GM19395 (cell line): ENCODE results near the gene ALG3.
A peak's percentile ranks its signal among the peaks of the same experiment; 100 is the strongest.

ENCODE experiments used
- ATAC-seq: cut with Tn5 transposase; IDR thresholded peaks from one replicate; pipeline ENCODE4 v1.9.1; 2021; ENCODE audit warnings: mild to moderate bottlenecking, moderate library complexity; ENCODE audit not compliant: unreplicated experiment

Gene ALG3

DNA sequence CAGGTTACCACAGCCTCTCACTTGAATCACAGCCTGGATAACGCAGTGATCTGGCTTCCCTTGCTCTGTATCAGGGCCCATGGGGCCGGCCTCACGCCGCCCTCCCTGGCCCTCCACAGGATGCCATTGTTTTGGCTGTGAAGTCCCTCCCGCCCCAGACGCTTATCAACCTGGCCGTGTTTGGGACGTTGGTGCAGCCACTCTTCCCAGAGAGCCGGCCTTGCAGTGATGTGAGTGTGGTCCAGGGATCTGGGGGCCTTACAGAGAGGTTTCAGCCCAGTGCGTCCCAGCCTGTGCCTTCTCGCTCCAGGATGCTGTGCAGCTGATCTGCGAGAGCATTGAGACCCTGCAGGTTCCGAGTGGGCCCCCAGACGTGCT is 12.7 kb downstream of the ALG3 start:
- no peak for ATAC-seq

DNA sequence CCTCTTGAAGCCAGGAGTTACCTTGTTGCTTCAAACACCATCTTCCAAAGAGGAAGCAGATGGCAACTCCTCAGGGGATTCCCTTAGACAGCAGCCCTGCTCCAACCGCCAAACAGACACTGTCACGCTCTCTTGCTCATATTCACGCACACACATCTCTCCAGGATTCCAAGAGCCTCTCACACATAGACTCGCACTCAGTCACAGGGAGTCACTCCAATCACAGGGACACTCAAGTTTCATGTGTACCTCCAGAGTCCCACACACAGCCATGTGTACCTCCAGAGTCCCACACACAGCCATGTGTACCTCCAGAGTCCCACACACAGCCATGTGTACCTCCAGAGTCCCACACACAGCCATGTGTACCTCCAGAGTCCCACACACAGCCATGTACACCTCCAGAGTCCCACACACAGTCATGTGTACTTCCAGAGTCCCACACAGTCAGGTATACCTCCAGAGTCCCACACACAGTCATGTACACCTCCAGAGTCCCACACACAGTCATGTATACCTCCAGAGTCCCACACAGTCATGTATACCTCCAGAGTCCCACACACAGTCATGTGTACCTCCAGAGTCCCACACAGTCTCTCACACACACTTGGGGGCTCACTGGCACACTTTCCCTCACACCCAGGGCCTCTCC is 13.3 kb downstream of the ALG3 start:
- ATAC-seq: no peak

DNA sequence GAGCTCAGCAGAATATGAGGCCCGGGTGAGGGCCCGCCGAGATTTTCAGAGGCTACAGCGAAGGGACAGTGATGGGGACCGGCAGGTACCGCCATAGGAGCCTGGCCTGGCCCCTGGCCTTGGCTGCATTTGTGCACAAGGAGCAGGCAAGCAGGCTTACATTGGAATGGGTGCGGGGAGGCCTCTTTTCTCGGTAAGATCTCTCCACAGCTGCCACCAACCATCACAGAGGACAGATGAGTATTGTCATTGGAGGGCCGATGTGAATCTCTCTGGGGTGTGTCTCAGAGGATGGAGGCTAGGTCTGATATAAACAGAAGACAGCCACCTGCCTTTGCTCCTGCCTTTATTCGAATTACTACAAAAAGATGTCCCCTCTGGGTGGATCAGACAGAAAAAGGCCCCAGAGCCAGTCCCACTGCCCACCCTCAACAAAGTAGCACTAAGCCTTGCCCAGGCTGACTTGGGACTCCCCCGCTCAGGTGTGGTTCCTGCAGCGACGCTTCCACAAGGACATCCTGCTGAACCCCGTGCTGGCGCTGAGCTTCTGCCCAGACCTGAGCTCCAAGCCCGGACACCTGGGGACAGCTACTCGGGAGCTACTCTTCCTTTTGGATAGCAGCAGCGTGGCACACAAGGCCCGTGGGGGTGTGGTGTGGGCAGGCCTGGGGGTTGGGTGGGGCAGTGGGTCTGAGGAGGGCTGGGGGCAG is 13.9 kb downstream of the ALG3 start:
- ATAC-seq: no peak

DNA sequence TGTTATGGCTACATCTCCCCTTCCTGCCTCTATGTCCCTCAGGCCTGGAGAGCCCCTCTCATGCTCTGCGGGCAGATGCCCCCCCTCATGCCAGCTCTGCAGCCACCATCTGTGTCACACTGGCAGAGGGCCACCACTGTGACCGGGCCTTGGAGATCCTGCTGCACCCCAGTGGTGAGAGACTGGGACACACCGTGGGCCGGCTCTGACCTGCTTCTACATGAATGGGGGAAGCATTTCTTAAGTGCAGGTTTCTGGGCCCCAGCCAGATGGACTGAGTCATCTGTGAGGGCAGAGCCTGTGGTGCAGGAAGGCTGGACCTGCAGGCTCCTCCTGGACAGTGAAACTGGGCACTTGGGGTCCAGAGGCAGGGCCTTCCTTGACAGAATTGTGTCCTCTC is 14.5 kb downstream of the ALG3 start:
- no peak for ATAC-seq

DNA sequence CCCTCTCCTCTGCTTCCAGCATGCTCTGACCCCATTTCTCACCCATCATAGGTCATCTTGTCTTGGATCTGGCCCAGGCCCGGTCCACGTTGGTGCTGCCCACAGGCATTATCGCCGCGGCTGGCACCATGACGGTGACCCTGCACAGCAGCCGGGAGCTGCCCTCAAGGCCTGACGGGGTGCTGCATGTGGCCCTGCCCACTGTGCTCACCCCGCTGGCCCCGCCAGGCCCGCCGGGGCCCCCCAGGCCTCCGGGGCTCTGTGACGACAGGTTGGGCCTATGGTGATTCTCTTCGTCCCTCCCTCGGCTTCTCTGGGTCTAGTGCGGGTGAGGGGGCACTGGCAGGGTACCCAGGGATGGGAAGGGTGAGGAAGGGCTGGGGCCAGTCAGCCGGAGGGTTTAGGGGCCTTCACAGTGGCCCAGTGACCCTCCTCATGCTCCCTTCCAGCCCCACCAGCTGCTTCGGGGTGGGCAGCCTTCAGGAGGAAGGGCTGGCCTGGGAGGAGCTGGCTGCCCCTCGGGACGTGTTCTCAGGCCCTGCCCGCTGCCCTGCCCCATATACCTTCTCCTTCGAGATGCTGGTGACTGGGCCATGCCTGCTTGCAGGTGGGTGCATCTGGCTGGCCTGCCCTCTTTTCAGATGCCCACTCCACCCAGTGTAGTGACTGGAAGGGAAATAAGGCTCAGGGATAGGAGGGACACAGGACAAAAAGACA is 15.5 kb downstream of the ALG3 start:
- ATAC-seq: no peak

GRCh38 chr3:184231671-184232070 is 17.1 kb downstream of the ALG3 start:
- no peak for ATAC-seq

GRCh38 chr3:184230603-184231528 is 17.9 kb downstream of the ALG3 start:
- no peak for ATAC-seq

DNA sequence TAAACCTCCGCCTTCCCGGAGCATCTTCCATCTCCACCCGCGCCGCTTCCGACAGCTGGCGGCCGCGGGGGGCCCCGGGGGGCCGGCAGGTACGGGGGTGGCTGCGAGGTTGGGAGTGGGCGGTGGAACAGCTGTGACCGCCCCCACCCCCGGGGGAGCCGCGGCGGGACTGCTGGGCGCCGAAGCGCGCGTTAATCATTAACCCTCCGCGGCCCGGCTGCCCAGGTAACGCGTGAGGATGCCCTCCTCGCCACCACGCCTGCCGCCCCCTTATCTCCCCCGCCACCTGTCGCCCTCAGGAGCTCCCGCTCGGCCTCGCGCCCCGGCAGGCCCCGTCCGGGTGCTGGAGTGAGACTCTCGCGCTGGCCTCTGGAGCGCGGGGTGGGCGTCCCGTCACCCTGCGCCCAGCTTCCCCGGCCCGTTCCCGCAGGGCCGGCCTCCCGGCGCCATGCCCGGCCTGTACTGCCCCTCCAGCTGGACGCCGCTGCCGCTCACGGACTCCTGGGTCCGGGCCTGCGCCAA is 18.6 kb downstream of the ALG3 start:
- no peak for ATAC-seq

DNA sequence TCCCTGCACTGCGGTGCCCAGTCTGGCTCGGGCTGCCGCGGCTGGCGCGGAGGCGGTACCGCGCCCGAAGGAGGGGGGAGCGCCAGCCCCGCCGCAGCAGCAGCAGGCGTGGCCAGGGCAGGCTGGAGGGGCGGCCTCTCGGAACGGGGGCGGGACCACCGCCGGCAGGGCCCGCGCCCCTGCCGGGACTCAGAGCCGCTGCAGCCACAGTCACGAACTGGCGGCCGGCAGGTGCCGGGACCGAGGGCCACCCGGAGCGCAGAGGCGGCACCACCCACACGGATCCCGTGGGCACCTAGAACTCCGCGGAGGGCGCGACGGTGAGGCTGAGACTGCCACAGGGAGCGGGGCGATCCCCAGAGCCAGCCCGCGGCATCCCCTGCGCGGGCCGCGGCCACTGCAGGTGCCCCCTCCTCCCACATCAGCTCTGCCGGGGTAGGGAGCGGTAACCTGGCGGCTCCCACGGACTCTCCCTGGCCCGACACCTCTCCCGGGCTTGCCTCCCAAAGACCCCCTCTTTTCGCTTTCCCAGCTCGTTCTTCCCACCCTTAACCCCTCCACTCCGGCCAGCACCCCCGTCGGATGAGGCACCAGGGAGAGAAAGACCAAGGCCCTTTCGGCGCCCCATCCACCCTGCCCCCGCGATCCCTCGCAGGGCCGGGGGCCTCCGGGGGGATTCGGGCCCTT is 19.2 kb downstream of the ALG3 start, which contains the start of gene VWA5B2:
TSS of gene VWA5B2 (plus strand) at position 192 of the 687 bp plus-strand sequence. CDS start 944 bp downstream, outside the sequence.
- ATAC-seq: no peak

- ATAC-seq: no peak
Observed at GRCh38 chr3:184228376-184229137, 20.2 kb downstream of the ALG3 start.

GRCh38 chr3:184227481-184227935 is 21.3 kb downstream of the ALG3 start:
- peak; percentile 48 for ATAC-seq

- no peak for ATAC-seq
Observed at GRCh38 chr3:184223946-184224345, 24.8 kb downstream of the ALG3 start.

- no peak for ATAC-seq
Observed at GRCh38 chr3:184222521-184222920, 26.2 kb downstream of the ALG3 start.

DNA sequence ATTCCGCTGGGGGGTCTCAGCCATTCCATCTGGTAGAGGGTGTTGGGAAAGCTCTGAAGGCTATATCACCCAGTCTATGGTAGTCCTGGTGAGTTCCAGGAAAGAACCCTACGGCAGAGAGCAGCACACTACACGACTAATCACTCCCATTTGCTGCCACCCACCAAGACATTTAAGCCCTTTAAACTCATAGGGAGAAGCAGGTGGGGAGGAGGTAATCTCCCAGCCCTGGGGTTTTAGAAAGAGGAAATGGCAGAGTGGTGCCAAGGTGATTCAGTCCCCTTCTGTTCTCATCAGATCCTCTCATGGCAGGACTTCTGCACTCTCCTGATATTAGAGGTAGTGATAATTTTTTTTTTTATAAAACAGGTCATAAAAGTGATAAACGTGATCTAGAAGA is 29.9 kb downstream of the ALG3 start:
- ATAC-seq: no peak

DNA sequence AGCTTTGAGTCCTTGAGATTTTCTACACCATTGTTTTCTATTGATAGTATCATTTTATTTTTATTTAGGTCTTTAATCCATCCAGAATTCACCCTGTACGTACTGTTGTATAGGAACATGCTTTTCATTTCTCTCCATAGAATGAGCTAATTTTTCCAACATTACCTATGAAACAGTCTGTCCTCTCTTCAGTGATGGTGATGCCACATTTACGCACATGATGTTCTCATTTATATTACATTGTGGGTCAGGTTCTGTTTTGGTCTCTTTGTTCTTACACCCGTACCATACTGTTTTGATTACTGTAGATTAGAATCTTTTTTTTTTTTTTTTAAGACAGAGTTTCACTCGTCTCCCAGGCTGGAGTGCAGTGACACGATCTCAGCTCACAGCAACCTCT is 37.0 kb downstream of the ALG3 start:
- ATAC-seq: no peak

GRCh38 chr3:184211297-184211696 is 37.5 kb downstream of the ALG3 start:
- ATAC-seq: no peak

- no peak for ATAC-seq
Observed at GRCh38 chr3:184209146-184209923, 39.4 kb downstream of the ALG3 start.

GRCh38 chr3:184203526-184203925 is 45.2 kb downstream of the ALG3 start:
- no peak for ATAC-seq
